Heart left ventricle (tissue), 13 donors: ENCODE data around the gene KCNQ1.

Experiments used
- CTCF ChIP-seq, 12 donors: fragments of 200-600 bp; sonication (generic) in 4 of 12; IDR thresholded peaks; one replicate each; pipeline versions ENCODE4 v1.5.0 to v1.8.0; 2018 to 2022; ENCODE audit warnings: antibody characterized with exemption in 12 of 12, mild to moderate bottlenecking in 5 of 12
- POLR2A ChIP-seq, 2 donors: fragments of 450-650 bp; IDR thresholded peaks; one replicate each; pipeline ENCODE4 v1.6.1; 2017; ENCODE audit warnings: antibody characterized with exemption in 2 of 2, mild to moderate bottlenecking in 2 of 2, moderate library complexity in 2 of 2
- donor health status: ischemic (EF 13 %, LVEDD 7.1; RV severe dilation, severe dysfunction).
- donor health status: DM: no; HTN: yes; CAD: no.
- donor health status: DM: no; HTN: no; CAD: no.
- donor health status: ischemic (EF 25% LVEDD 6.9; RV normal size, moderate dysfunction).
- donor health status: ischemic (EF 25% LVEDD 5.7; RV mildly dilated, moderate dysfunction).
- donor health status: ischemic (EF 35%, LVEDD 5.7; RV mildly dilated, moderate dysfunction).
- donor health status: nonischemic (EF 11% LVEDD 7.7; RV severe dilation, severe dysfunction).
- donor health status: DM: yes; HTN: yes; CAD: no.
- donor health status: PGD.
- donor health status: ischemic (EF 29% LVEDD 5.4; RV normal size, mild dysfunction).
- donor health status: nonischemic (EF 23%, LVEDD 6.1; RV moderate dilation, normal function).

GRCh38 chr11:2694495-2694894 lies 249.7 kb downstream of the KCNQ1 start:
- no peak for TF ChIP-seq CTCF (IDR thresholded peaks at IDR 0.05)
- no peak for TF ChIP-seq POLR2A (IDR thresholded peaks at IDR 0.05)
